SK-N-MC (cell line): Measurements from ENCODE around the gene NGEF.

ENCODE experiments used
- EZH2 ChIP-seq: fragments of 200-600 bp; sonication (generic); IDR thresholded peaks from one replicate; pipeline ENCODE4 v1.6.1; 2017; ENCODE audit warnings: antibody characterized with exemption
- FOXP2 ChIP-seq: optimal IDR thresholded peaks from 2 replicates; pipeline ENCODE3; 2011; ENCODE audit warnings: mild to moderate bottlenecking, moderate library complexity; ENCODE audit not compliant: insufficient read depth; ENCODE audit errors: extremely low read length, control extremely low read depth
- POLR2AphosphoS5 ChIP-seq: IDR thresholded peaks from 2 replicates; pipeline ENCODE4 v1.6.1; 2012; ENCODE audit warnings: mild to moderate bottlenecking, low read depth, low read length, borderline replicate concordance

DNA sequence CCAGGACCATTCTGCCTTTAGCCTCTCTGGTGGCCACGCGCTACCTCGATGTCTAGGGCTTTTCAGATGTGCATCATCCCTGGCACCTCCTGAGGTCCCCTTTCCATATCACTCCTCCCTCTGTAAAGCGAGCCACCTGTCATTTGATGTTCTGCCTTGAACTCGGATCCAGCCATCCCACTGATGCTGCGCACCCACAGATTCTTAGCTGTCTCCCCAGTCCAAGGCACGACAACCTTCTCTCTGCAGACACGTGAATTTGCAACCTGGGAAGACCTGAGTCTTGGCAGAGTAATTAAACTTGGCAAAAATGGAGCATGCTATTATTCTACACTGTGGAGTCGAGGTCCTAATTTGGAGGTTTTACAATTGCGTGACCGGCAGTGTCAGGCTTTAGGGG is 61.9 kb downstream of the NGEF start:
- TF ChIP-seq POLR2AphosphoS5 = no peak
- no peak for TF ChIP-seq EZH2
- TF ChIP-seq FOXP2 = no peak
